GM18505 (cell line): ENCODE data around the gene COPE.

Experiments
- ATAC-seq: cut with Tn5 transposase; IDR thresholded peaks from one replicate; pipeline ENCODE4 v1.9.1; 2021; ENCODE audit not compliant: unreplicated experiment
- POLR2A ChIP-seq: IDR thresholded peaks from 4 replicates; pipeline ENCODE4 v1.6.1; 2011; ENCODE audit warnings: borderline replicate concordance; ENCODE audit not compliant: insufficient read depth, insufficient read length; ENCODE audit errors: extremely low read depth

The COPE gene

GRCh38 chr19:18899624-18900560, 19.3 kb downstream of the COPE start:
- no peak for TF ChIP-seq POLR2A
- ATAC-seq: no peak

DNA sequence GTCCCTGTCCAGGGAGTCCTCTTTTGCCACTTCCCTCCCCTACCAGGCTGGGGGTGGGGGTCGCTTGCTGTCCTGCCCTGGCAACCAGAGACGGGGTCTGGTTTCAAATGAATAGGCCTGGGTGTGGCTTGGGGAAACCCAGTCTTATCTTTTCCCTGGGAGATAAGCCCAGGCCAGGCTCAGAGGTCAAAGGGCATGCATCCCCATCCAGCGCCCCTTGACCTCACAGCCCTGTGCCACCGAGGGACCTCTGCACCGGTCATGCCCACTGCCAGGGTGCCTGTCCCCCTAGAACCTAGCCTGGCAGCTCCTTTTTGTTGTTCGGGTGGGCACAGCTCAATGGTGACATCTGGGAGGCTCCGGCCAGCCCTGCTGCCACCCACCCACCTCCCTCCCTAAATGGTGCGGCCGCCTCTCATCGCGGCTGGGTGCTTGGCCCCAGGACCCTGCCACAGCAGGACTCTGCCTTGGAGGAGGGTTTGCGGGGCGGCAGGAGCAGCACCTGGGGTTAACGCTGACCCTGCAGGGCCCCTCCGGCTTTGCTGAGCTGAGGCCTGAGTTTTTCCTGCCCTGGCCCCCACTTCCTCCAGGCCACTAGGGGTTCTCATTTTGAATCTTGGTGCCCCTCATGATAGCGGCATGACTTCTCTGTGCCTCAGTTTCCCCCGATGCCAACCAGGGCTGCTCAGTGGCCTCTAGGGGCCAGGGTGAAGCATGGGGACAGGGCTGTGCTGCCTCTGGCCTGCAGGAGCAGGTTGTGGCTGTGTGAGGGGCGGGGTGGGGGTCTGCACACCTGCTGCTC, 20.4 kb downstream of the COPE start:
- no peak for TF ChIP-seq POLR2A
- ATAC-seq: no peak

DNA sequence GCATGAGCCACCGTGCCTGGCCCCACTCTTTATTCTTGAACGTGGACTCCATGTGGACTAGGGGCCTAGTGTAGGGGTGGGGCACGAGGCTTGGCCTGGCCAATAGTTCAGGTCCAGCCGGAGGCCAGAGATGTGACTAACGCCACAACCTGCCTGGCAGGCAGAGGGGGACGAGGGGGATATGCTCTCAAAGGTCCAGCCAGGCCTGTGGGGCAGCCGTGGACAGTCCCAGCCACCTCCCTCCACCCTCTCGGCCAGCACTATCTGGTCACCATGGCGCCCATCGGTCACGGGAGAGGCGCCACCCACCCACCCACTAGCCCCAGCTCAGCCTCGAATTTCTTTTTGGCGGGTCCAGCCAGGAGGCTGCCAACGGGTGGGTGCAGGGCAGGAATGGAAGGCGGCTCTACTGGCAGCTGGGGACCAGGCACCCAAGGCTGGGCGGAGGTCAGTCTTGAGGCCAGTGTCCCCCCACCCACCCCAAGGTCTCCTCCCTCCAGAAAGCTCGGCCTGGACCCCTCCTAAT, 21.0 kb downstream of the COPE start:
- no peak for ATAC-seq
- TF ChIP-seq POLR2A: no peak

DNA sequence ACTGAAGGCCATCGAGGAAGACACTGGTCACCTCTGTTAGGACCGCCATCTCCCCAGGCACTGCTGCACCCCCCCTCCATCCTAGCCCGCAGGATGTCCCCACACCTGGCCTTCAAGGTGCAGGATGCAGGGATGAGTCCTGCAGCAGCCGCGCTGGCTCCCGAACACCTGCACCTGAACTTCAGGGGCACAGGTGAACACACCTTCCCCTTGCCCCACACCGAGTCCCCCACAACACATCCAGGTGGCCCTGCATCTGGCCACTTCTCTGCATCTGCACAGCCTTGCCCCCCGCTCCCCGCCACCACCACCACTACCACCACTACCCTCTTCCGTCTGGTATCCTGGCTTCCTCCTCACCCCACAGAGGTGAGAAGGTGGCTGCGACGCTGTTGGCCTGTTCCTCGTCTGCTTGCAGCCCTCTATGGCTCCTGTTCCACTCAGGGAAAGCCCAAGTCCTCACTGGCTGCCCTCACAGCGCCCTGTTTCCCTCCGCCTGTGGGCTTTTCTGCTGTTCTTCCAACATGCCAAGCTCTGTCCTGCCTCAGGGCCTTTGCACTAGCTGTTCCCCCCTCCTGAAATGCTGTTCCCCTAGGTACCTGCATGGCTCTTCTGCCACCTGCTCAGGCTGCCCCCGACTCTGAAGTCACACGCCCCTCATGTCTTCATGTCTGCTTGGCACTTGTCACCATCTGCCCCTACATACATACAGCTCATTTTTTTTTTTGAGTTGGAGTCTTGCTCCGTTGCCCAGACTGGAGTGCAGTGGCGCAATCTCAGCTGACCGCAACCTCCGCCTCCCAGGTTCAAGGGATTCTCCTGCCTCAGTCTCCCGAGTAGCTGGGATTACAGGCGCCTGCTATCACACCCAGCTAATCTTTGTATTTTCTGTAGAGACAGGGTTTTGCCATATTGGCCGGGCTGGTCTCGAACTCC, 21.8 kb downstream of the COPE start:
- TF ChIP-seq POLR2A: no peak
- ATAC-seq: no peak

GRCh38 chr19:18896421-18896841, 22.8 kb downstream of the COPE start:
- no peak for ATAC-seq
- no peak for TF ChIP-seq POLR2A

DNA sequence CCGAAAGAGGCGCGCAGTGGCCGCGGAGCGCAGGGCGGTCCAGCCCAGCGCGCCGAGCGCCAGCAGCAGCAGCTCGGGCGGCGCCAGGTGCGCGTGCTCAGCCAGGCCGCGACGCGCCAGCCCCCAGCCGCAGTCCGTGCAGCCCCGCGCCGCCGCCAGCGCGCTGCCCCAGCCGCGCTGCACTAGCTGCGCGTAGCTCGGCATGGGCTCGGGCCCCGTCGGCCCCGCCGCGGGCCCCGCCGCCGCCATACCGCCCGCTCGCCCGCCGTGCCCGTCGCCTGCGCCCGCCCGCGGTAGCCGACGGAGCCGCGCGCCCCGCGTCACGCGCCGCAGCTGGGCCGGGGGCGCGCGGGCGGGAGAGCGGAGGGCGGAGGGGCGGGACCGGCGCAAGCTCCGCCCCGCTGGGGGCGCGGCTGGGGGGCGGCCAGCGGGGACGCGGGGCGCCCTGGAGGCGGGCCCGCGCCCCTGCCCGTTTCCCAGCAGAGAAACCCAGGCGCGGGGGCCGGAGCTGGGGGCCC, 23.3 kb downstream of the COPE start, which contains the start of gene CERS1:
Gene CERS1, minus strand, starts transcription at position 335 of the 518 bp plus-strand sequence. Its CDS starts 86 bp downstream, at position 249.
- no peak for TF ChIP-seq POLR2A
- ATAC-seq: no peak

DNA sequence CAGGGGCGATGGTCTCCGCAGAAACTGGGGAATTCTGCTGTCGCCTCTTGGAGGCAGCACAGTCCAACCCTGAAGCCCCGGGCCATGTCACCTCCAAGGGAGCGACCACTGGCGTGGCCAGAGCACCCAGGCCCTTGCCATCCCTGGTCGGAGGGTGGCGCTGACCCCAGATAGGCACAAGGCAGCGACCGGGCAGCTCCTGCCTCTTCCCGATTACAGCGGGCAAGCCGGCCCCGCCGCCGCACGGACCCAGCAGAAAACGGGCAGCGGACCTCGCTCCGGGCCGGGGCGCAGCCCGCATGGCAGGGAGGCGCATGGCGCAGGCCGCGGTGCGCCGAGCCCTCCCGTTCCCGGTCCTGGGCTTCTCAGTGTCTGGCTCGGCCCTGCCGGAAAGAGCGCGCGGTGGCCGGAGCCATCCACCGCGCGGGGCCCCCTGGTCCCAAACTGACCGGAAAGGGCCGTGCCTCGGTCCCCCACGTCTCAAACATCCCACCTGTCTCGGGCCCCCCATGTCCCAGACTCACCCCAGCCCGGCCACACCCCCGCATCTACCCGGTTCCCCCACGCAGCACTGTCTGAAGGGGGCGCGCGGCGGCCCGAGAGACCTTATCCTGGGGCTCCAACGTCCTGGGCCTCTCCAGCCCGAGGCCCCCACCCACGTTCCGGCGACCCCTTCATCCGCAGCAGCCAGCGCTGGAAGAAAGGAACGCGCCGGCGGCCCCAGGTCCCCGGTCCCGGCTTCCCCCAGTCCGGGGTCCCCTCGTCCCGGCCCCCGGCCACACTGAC, 24.0 kb downstream of the COPE start:
- TF ChIP-seq POLR2A: no peak
- ATAC-seq: no peak

GRCh38 chr19:18894254-18895037, 24.7 kb downstream of the COPE start:
- no peak for ATAC-seq
- TF ChIP-seq POLR2A: no peak

DNA sequence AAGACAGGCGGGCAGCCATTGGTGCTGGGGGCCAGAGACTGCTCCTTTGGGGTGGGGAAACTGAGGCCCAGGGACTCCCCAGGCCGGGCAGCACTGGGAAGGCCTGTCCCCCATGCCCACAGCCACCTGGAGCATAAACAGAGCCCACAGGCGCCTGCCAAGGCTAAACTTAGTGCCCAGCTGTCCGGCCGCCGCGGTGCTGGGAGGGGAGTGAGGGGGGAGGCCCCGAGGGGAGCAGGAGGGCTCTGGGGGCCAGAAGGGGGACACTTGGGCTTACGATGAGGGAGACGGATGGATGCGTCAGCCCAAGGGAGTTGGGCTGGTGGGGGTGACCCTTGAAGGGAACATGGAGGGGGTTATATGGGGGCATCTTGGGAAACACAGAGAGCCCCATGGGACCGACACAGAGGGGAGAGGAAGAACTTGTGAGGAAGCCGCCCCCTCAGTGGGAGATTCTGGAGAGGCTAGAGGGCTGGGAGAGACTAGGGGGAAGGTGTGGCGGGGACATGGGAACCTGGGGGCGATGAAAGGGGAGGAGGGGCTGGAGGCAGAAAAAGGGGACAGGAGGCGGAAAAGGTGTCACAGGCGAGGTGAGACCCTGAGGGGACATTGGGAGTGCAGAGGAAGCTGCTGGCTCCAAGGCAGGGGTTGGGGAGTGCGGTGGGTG, 25.5 kb downstream of the COPE start:
- ATAC-seq: no peak
- TF ChIP-seq POLR2A: no peak

GRCh38 chr19:18889949-18890745, 29.0 kb downstream of the COPE start:
- no peak for ATAC-seq
- TF ChIP-seq POLR2A: no peak
